Measurements from ENCODE around the gene CMPK1. TPM values are rescaled to one million over a fixed set of nuclear protein-coding genes. Genes with fewer than 3 reads are reported as not detected.

The CMPK1 gene
- total and polyA plus RNA-seq, 2 experiments from 2014 or later = 21.6 to 40.0 TPM

GRCh38 chr1:47362828-47363227, 29.2 kb downstream of the CMPK1 start:
- no peak overlapping the region for H3K27ac ChIP-seq
- no peaks in the 10 kb centered on the region for H3K9me3 ChIP-seq (ENCODE audit: low read depth)
- H3K27me3 ChIP-seq = no peaks in the 10 kb centered on the region
- TF ChIP-seq, protein P1, sequence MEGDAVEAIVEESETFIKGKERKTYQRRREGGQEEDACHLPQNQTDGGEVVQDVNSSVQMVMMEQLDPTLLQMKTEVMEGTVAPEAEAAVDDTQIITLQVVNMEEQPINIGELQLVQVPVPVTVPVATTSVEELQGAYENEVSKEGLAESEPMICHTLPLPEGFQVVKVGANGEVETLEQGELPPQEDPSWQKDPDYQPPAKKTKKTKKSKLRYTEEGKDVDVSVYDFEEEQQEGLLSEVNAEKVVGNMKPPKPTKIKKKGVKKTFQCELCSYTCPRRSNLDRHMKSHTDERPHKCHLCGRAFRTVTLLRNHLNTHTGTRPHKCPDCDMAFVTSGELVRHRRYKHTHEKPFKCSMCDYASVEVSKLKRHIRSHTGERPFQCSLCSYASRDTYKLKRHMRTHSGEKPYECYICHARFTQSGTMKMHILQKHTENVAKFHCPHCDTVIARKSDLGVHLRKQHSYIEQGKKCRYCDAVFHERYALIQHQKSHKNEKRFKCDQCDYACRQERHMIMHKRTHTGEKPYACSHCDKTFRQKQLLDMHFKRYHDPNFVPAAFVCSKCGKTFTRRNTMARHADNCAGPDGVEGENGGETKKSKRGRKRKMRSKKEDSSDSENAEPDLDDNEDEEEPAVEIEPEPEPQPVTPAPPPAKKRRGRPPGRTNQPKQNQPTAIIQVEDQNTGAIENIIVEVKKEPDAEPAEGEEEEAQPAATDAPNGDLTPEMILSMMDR (IDR thresholded peaks at IDR 0.05; ENCODE audit: low read depth, low read length) = no peak
- H3K4me1 ChIP-seq (ENCODE audit: low read depth) = no peaks in the 10 kb centered on the region
- DNase-seq (ENCODE audit: low read depth in 1 of 2, low spot score in 1 of 2) = peak in 1 of 2 donors; percentile 23
- no peaks in the 10 kb centered on the region for H3K36me3 ChIP-seq
- no peak overlapping the region for H3K4me3 ChIP-seq

- H3K4me3 ChIP-seq = no peak overlapping the region
- no peaks in the 10 kb centered on the region for H3K27me3 ChIP-seq
- DNase-seq (ENCODE audit: low read depth in 1 of 2, low spot score in 1 of 2) = no peak
- H3K36me3 ChIP-seq = peaks cover 7% of the 10 kb centered on the region
- TF ChIP-seq, protein P1 (IDR thresholded peaks at IDR 0.05; ENCODE audit: low read depth, low read length) = no peak
- no peaks in the 10 kb centered on the region for H3K9me3 ChIP-seq (ENCODE audit: low read depth)
- H3K4me1 ChIP-seq (ENCODE audit: low read depth) = no peaks in the 10 kb centered on the region
- no peak overlapping the region for H3K27ac ChIP-seq
These were observed 34.1 kb downstream of the CMPK1 start for GRCh38 chr1:47367651-47368050.

GRCh38 chr1:47371016-47371517, 37.5 kb downstream of the CMPK1 start:
- Histone ChIP-seq H3K36me3 (peaks cover 37% of the 10 kb centered on the region), H3K27ac (no peak overlapping the region), H3K4me3 (no peak overlapping the region), H3K9me3 (ENCODE audit: low read depth) (no peaks in the 10 kb centered on the region), H3K4me1 (ENCODE audit: low read depth) (no peaks in the 10 kb centered on the region), H3K27me3 (no peaks in the 10 kb centered on the region)
- TF ChIP-seq, protein P1 (IDR thresholded peaks at IDR 0.05; ENCODE audit: low read depth, low read length) = no peak
- DNase-seq (ENCODE audit: low read depth in 1 of 2, low spot score in 1 of 2) = no peak

DNA sequence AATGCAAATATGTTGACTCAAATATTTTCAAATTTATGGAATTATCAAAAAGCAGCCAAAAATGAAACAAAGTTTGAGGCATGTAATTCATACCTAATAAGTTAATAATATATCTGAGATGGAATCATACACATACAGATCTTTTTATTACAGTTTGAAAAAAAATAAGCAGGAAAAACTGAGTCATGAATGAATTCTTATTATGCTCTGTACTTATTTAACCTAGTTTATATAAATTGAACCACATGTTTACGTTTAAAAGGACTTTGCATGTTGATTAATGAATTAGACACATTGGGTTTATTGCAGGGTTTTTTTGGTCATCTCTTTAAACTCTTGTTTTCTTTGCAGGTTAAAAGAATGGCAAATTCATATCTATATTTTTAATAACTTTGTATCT, 40.9 kb downstream of the CMPK1 start:
- H3K4me1 ChIP-seq (ENCODE audit: low read depth) = no peaks in the 10 kb centered on the region
- H3K36me3 ChIP-seq = peaks cover 33% of the 10 kb centered on the region
- DNase-seq (ENCODE audit: low read depth in 1 of 2, low spot score in 1 of 2) = no peak
- H3K4me3 ChIP-seq = no peak overlapping the region
- no peak overlapping the region for H3K27ac ChIP-seq
- no peaks in the 10 kb centered on the region for H3K9me3 ChIP-seq (ENCODE audit: low read depth)
- TF ChIP-seq, protein P1 (IDR thresholded peaks at IDR 0.05; ENCODE audit: low read depth, low read length) = no peak
- no peaks in the 10 kb centered on the region for H3K27me3 ChIP-seq

- Histone ChIP-seq H3K9me3 (ENCODE audit: low read depth) (no peaks in the 10 kb centered on the region), H3K27me3 (no peaks in the 10 kb centered on the region), H3K4me3 (no peak overlapping the region), H3K4me1 (ENCODE audit: low read depth) (no peaks in the 10 kb centered on the region), H3K27ac (no peak overlapping the region), H3K36me3 (peaks cover 25% of the 10 kb centered on the region)
- peak in 1 of 2 donors; percentile 13 for DNase-seq (ENCODE audit: low read depth in 1 of 2, low spot score in 1 of 2)
- TF ChIP-seq, protein P1 (IDR thresholded peaks at IDR 0.05; ENCODE audit: low read depth, low read length) = no peak
These were observed 44.6 kb downstream of the CMPK1 start for GRCh38 chr1:47378147-47378546.

Measured in cardiac muscle cell (in vitro differentiated cells and primary cell).